ENCODE measurements around the gene MORN1. TPM values are rescaled to one million over a fixed set of nuclear protein-coding genes. Genes with fewer than 3 reads are reported as not detected.

The MORN1 gene
- total RNA-seq (2014; rRNA removed; shearing (Covaris generic)), result 34.2 and 34.3 TPM in 2 replicates

GRCh38 chr1:2391041-2391930 lies at the start of gene MORN1, which contains the start of gene RER1:
Gene MORN1, minus strand, starts transcription at chr1:2391554. Its CDS starts 21 bp downstream, at chr1:2391533.
Gene RER1, plus strand, starts transcription at chr1:2391841. Its CDS starts 3,950 bp downstream, at chr1:2395791.

GRCh38 chr1:2412395-2412772 lies 21.0 kb upstream of the MORN1 start, which contains the start of gene PEX10:
Gene PEX10, minus strand, starts transcription at chr1:2412564. Its CDS starts 62 bp downstream, at chr1:2412502.

Other genes with a start within 250 kb of the MORN1 start
- gene FAAP20, start 196.8 kb downstream of the MORN1 start, total RNA-seq (2014; rRNA removed; shearing (Covaris generic)), result 60.8 and 62.5 TPM in 2 replicates
- gene SKI, start 163.2 kb downstream of the MORN1 start, total RNA-seq (2014; rRNA removed; shearing (Covaris generic)), result 16.0 and 16.4 TPM in 2 replicates
- gene RER1, start 287 bp upstream of the MORN1 start, total RNA-seq (2014; rRNA removed; shearing (Covaris generic)), result 87.6 and 97.9 TPM in 2 replicates
- gene PEX10, start 21.0 kb upstream of the MORN1 start, total RNA-seq (2014; rRNA removed; shearing (Covaris generic)), result 44.3 and 47.3 TPM in 2 replicates
- not detected in 2 replicates for gene PLCH2, start 84.7 kb upstream of the MORN1 start, total RNA-seq (2014; rRNA removed; shearing (Covaris generic))
- 29.5 and 31.4 TPM in 2 replicates for gene PANK4, start 135.0 kb upstream of the MORN1 start, total RNA-seq (2014; rRNA removed; shearing (Covaris generic))
- gene HES5, start 138.7 kb upstream of the MORN1 start, total RNA-seq (2014; rRNA removed; shearing (Covaris generic)), result not detected in 2 replicates
- gene TNFRSF14, start 164.8 kb upstream of the MORN1 start, total RNA-seq (2014; rRNA removed; shearing (Covaris generic)), result 8.8 and 9.9 TPM in 2 replicates
- 12.0 and 18.4 TPM in 2 replicates for gene PRXL2B, start 195.2 kb upstream of the MORN1 start, total RNA-seq (2014; rRNA removed; shearing (Covaris generic))
- not detected in 2 replicates for gene MMEL1, start 241.5 kb upstream of the MORN1 start, total RNA-seq (2014; rRNA removed; shearing (Covaris generic))